SIG-M5 treated with dmso at 0.1 percent for 504 hours (cell line): ENCODE measurements around the gene ADAM12.

Experiments used
- DNase-seq: peaks from one replicate; lab custom pipeline; 2025; ENCODE audit not compliant: unreplicated experiment; lab: John Stamatoyannopoulos, UW

Gene ADAM12

DNA sequence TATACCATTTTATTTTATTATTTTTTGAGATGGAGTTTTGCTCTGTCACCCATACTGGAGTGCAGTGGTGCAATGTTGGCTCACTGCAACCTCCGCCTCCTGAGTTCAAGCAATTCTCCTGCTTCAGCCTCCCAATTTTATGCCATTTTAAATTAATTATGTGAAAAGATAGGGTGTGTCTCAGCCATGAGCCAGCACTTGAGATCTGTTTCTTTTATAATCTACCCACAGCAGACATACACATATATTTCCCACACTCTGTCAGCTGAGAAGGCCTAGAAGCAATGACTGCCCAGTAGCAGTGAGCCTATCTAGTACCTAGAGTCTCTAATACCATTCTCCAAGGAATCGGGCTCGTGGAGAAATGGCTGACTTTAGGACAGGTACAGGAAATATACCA lies 70.5 kb downstream of the ADAM12 start:
- DNase-seq: no peak

DNA sequence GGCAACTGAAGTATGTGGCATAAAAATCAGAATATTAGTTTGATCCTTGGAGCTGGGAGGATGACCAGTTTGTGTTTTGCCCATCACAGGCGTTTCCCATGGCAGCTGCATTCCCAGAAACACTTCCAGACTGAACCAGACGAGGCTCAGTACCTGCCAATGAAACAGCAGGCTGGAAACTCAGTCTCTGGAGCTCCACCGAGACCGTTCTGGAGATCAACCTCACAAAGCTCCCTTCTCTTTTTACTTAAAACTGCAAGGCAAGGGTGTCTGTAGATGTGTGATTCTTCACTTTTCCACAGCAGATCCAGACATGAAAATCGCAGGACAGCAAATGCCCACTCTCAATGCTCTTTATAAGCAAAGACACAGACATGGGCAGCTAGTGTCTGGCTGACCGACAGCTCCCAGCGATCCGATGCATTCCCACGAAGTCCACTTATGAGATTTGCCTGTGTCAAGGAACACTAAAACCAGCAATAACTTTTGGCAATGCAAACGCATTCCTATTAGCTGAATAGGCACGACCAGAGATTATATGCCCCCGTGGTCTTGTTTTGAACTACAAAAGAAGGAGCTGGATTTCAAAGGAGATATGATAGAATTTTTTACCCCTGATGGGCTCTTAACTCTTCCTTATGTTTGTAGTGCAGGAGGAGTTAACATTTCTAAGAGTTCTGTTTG lies 72.6 kb downstream of the ADAM12 start:
- no peak for DNase-seq

DNA sequence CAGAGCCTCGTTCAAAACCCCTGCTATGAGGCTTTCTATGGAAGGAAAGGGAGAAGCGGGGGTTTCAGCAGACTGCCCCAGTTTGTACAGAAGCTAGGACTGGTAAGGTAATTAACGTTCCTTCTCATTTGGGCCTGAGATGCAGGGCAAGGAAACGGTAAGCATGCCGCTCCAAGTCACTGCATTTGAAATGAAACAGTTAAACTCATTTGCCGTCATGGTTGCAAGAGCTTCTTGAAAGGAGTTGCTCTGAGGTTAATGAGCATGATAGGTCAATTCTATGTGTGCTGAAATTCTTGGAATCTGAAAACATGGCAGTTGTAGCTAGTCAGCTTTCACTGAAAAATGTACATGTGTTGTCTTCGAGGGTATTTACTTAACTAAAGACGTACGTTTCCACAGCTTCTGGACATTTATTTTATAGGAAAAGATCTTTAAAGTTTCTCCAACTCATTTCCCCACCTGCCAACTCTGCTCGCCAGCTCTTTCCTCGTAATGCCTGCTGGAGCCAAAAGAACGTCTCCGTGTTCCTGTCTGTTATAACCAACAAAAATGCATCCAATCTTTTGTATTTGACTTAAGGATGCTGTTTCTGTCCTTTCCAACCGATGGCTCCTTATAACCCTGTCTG lies 73.3 kb downstream of the ADAM12 start:
- no peak for DNase-seq

GRCh38 chr10:126312167-126312566 lies 76.1 kb downstream of the ADAM12 start:
- no peak for DNase-seq

GRCh38 chr10:126309228-126309883 lies 78.9 kb downstream of the ADAM12 start:
- no peak for DNase-seq

GRCh38 chr10:126302826-126303665 lies 85.2 kb downstream of the ADAM12 start:
- DNase-seq: no peak

DNA sequence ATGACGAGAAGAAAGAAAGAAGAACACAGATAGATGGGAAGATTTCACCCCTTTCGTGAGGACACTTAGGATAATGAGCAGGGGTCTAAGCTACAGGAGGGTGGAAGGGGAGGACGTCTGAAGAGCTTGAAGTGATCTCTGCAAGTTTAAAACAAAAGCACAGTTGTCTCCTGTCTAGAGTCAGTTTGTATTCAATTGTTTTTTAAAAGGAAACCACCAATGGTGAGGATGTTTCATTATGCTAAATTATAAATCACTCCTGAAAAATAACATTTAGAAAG lies 85.9 kb downstream of the ADAM12 start:
- no peak for DNase-seq

- DNase-seq: no peak
Measured at GRCh38 chr10:126301701-126302475, 86.4 kb downstream of the ADAM12 start.

DNA sequence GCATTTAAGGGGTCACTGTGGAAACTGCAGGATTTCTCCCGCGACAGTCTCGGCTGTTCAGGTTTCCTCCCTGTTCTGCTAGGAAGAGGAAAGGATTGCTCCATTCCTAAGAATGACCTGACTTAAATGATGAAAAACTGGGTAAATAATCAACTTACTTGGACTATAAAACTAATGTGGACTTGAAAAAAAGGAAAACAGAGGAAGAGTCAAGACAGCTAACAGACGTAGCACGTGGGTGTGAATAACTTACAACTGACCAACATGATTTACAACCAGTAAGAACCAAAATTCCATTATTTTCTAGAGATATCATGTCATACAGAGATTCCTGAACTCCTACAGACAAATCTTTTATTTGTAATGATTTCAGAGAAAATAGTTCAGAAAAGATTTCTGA lies 93.8 kb downstream of the ADAM12 start:
- no peak for DNase-seq

DNA sequence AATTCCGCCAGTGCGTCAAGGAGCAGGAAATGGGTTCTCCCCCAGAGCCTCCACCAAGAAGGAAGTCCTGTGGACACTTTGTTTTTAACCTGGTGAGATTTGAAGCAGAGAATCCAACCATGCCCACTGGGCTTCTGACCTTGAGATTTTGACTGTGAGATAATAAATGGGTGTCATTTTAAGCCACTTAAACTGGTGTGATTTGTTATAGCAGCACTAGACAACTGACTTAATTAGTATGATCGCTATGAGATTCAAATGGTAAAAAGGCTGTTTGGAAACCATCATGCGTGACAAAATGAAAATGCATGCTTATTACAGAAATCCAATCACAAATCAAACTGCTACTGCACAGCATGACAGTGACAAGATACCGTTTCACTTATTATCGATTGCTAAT lies 98.0 kb downstream of the ADAM12 start:
- no peak for DNase-seq

- no peak for DNase-seq
Measured at GRCh38 chr10:126288547-126289493, 99.5 kb downstream of the ADAM12 start.

DNA sequence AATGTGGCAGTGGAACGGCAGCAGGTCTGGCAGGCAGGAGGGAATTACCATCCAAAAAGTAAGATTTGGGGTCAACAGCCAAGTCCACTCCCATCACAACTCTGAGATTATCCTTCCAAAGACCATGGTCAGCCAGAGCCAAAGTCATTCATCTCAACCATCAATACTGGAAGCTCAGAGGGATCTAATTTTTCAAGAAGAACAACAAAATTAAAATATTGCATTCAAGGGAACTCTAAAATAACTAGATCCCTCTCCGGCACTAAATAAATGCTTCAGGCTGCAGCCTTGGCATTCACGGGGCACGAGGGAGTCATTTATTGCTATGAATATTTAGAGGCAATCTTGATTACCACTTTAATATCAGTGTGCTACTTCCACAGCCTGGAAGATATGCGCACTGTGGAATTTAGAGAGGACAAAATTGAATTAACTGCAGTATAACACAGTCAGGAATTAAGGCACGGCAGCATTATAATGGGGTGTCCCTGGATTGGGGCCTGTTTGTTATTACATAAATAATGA lies 102.0 kb downstream of the ADAM12 start:
- DNase-seq: no peak

DNA sequence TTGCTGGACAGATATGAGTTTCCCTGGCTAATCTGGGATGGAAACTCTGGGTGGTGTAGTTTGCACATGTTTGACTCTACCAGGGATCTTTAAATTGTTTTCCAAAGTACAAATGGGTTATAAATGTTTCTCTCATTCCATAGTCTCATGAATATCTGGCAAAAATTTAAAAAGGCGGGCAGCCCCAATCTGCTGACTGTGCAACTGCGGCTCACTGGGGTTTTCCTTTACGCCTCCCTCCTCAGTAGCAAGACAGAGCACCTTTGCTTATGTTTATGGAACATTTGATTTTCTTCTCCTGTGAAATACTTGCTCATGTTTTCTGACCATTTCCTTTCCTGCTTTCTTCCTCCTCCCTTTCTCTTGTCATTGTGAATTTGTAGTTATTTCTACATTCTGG lies 105.0 kb downstream of the ADAM12 start:
- DNase-seq: no peak

GRCh38 chr10:126278851-126279250 lies 109.4 kb downstream of the ADAM12 start:
- DNase-seq: no peak

DNA sequence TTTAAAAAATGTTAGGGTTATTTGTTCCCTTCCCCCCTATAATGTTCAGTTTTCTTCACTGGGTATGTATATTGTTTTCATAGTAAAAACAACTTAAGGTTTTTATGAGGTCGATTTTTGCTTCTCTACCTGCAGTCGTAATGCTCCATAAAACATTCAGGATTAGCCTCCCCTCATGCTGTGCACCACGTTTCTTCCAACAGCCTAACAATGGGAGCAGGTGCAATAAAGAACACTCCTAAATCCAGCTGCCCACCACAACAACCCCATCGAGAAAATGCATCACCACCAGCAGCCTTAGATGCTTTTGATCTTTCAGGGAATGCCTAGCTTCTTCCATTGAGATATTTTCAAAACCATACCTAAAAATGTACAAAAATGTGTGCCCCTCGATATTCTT lies 111.1 kb downstream of the ADAM12 start:
- no peak for DNase-seq

DNA sequence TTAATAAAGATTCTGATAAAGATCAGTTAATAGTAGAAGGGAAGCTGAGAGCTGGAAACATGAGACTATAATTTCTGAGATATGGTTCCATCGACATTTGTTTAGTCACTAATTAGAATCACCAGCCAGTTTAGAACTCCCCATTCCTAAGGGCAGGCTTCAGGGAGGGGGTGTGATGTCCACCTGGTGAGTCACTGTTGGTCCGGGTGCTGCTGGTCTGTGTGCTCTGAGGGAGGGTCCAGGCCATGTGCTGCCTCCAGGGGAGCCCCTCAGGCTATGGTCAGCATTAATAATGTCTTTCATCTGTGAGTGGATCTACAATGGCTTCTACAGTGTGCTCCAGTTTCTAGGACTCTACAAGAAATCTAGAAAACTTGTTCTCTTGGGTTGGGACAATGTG lies 115.8 kb downstream of the ADAM12 start:
- DNase-seq: no peak

- no peak for DNase-seq
Measured at GRCh38 chr10:126270111-126270510, 118.2 kb downstream of the ADAM12 start.

DNA sequence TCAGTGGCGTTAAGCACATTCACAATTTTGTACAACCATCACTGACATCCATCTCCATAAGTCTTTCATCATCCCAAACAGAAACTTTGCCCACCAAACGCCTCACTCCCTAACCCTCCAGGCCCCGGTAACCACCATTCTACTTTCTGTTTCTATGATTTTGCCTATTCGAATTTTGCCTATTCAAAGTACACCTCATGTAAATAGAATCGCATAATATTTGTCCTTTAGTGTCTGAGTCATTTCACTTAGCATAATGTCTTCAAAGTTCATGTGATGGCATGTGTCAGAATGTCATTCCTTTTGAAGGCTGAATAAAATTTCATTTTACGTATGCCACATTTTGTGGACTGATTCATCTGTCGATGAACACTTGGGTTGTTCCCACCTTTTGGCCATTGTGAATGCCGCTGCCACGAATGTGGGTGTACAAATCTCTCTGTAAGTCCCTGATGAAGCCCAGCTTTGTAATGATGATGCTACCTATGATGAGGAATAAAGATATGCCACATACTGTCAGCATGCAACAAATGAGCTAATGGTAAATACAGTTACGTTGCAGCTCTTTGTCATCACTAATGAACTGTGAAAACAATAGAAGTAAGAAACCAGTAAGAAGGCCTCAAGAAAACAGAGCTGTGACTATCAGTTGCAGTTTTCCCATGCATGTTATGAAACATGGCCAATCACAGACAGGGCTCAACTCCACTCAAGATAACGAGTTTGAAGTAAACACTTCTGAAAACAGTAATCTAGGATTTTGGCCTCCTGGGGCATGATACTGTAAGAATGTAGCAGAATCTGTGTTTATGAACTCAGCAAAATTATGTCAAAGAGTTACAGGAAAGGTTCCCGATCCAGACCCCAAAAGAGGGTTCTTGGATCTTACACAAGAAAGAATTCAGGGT lies 120.0 kb downstream of the ADAM12 start:
- no peak for DNase-seq
